OCI-LY7 (cell line): ENCODE data around the gene R3HDM4.

ENCODE experiments used
- EZH2phosphoT487 ChIP-seq: fragments of 200-600 bp; sonication (generic); IDR thresholded peaks from 2 replicates; pipeline ENCODE4 v1.6.1; 2018; ENCODE audit warnings: low read depth, borderline replicate concordance, mild to moderate bottlenecking, mixed run types, antibody characterized with exemption, low read length, moderate library complexity, mixed read lengths
- TF ChIP-seq, protein P1 (sequence below): fragments of 200-600 bp; sonication (generic); conservative IDR thresholded peaks from 2 replicates; pipeline ENCODE4 v1.5.1; 2014; ENCODE audit warnings: mild to moderate bottlenecking, antibody characterized with exemption, low read length, moderate library complexity, mixed read lengths

DNA sequence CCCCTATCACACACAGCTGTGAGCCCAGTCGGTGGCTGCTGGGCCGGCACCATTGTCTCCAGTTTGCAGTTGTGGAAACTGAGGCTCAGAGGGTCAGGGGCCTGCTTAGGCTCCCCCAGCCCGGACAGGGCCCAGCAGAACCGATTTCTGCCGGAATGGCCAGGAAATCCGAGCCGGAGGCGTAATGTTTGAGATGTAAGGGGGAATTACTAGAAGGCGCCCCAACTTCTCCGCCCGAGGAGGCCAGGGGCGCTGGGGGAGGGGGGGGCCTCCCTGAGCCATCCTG, 5.1 kb upstream of the R3HDM4 start:
- TF ChIP-seq, protein P1, sequence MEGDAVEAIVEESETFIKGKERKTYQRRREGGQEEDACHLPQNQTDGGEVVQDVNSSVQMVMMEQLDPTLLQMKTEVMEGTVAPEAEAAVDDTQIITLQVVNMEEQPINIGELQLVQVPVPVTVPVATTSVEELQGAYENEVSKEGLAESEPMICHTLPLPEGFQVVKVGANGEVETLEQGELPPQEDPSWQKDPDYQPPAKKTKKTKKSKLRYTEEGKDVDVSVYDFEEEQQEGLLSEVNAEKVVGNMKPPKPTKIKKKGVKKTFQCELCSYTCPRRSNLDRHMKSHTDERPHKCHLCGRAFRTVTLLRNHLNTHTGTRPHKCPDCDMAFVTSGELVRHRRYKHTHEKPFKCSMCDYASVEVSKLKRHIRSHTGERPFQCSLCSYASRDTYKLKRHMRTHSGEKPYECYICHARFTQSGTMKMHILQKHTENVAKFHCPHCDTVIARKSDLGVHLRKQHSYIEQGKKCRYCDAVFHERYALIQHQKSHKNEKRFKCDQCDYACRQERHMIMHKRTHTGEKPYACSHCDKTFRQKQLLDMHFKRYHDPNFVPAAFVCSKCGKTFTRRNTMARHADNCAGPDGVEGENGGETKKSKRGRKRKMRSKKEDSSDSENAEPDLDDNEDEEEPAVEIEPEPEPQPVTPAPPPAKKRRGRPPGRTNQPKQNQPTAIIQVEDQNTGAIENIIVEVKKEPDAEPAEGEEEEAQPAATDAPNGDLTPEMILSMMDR: no peak
- no peak for TF ChIP-seq EZH2phosphoT487
